ENCODE measurements around the gene CYP21A2.
"Not testable (repeated sequence)": the region's sequence is repeated elsewhere in the genome, so short reads cannot be mapped to it uniquely, and the experiment has no call there.

Gene CYP21A2

DNA sequence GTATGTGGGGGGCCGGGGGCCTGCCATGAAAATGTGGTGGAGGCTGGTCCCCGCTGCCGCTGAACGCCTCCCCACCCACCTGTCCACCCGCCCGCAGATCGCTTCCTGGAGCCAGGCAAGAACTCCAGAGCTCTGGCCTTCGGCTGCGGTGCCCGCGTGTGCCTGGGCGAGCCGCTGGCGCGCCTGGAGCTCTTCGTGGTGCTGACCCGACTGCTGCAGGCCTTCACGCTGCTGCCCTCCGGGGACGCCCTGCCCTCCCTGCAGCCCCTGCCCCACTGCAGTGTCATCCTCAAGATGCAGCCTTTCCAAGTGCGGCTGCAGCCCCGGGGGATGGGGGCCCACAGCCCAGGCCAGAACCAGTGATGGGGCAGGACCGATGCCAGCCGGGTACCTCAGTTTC, 30.2 kb upstream of the CYP21A2 start:
- not testable (repeated sequence) for H3K4me3 ChIP-seq (ENCODE audit: low read length); H3K4me1 ChIP-seq (ENCODE audit: control insufficient read depth, low read depth, low read length); H3K9ac ChIP-seq (ENCODE audit: low read length); H3K9me3 ChIP-seq (ENCODE audit: control insufficient read depth, low read depth, low read length); H3K27ac ChIP-seq (ENCODE audit: low read length); H3K27me3 ChIP-seq (ENCODE audit: control insufficient read depth, insufficient read depth, low read length); H3K36me3 ChIP-seq (ENCODE audit: control insufficient read depth, low read depth, low read length)

DNA sequence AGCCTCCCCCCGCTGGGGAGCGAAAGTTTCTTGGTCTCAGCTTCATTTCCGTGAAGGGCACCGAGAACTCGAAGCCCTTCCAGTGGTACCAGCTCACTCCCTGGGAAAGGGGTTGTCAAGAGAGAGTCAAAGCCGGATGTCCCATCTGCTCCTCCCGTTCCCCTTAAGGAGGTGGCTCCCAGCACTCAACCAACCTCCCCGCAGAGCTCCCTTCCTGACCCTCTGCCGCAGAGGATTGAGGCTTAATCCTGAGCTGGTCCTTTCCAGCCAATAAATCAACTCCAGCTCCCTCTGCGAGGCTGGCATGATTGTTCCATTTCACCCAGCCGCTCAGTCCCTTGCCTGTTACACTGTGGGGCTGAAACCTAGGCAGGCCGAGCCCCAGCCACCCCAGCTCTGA, 29.6 kb upstream of the CYP21A2 start:
- H3K9me3 ChIP-seq (ENCODE audit: control insufficient read depth, low read depth, low read length); H3K27ac ChIP-seq (ENCODE audit: low read length); H3K9ac ChIP-seq (ENCODE audit: low read length); H3K4me1 ChIP-seq (ENCODE audit: control insufficient read depth, low read depth, low read length); H3K4me3 ChIP-seq (ENCODE audit: low read length); H3K36me3 ChIP-seq (ENCODE audit: control insufficient read depth, low read depth, low read length); H3K27me3 ChIP-seq (ENCODE audit: control insufficient read depth, insufficient read depth, low read length): not testable (repeated sequence)

DNA sequence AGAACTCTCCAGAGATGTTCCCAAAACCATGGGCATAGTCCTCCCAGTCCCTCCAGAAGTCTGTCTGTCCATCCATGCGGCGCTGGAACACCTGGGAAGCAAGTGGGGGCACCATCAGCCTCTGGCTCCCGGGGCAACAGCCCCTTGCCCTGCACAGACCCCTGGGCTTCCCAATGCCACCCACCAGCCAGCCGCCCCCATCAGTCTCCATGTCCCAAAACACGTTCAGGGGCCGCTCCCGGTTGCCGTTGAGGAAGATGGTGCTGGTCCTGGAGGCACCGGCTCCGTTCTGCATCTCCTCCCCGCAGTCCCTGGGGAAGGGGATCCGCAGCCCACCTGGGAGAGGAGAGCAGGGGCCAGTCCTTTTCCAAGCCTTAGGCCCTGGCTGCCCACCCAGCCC, 28.7 kb upstream of the CYP21A2 start:
- not testable (repeated sequence) for H3K27ac ChIP-seq (ENCODE audit: low read length); H3K27me3 ChIP-seq (ENCODE audit: control insufficient read depth, insufficient read depth, low read length); H3K4me1 ChIP-seq (ENCODE audit: control insufficient read depth, low read depth, low read length); H3K36me3 ChIP-seq (ENCODE audit: control insufficient read depth, low read depth, low read length); H3K9ac ChIP-seq (ENCODE audit: low read length); H3K4me3 ChIP-seq (ENCODE audit: low read length); H3K9me3 ChIP-seq (ENCODE audit: control insufficient read depth, low read depth, low read length)

DNA sequence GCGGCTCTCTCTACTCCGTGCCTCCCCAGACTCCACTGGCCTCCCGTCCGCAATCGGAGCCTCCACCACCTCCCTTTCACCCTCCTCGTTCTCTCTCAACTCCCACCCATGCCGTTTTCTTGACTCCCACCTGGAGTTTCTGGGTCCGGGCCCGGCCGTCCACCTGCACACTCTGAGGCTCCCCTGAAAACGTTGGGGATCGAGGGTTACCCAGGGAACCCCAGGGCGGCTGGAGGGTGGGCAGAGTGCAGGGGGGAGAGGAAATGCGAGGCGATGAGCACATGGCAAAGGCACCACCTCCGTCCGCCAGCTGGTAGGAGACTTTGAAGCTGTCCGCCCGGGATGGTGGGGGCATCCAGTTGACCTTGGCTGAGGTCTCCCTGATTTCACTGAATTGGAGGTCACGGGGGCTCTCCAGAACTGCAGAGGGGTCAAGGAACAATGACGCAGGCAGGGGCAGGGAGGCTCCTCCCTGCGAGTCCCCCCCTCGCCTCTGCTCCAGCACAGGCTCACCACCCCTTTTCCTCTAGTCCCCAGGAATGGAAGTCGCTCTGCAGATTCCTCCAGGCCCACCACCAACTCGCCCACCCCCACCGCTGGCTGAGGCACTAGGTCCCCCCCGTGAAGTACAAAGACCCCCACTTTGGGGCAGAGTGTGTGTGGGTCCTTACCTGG, 27.2 kb upstream of the CYP21A2 start:
- not testable (repeated sequence) for H3K27me3 ChIP-seq (ENCODE audit: control insufficient read depth, insufficient read depth, low read length); H3K9ac ChIP-seq (ENCODE audit: low read length)

DNA sequence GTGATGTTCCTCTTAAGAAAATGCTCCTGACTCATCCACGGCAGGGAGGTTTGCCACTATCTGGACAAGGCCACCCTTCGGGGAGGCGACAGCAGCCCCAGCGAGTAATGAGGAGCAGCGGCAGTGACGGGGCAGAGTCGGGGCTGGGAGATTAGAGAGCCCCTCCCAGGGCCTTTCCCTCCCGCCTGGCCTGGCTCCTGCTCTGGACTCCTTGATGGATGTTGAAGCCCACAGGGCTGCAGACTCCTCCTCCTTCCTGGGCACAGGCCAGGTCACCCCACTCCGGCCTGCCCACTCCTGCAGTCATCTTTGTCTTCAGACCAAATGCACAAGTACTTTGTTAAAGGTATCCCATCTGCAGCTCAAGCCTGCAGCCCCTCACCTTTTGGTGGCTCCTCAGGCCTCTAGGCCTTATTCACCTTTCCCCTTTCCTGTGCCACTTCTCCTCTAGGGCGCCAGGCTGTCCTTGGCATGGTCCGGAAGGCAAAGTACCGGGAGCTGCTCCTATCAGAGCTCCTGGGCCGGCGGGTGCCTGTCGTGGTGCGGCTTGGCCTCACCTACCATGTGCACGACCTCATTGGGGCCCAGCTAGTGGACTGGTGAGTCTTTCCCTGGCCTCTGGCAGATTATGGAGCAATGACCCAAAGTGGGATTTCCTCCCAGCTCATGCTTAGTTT, 25.1 kb upstream of the CYP21A2 start:
- not testable (repeated sequence) for H3K4me3 ChIP-seq (ENCODE audit: low read length); H3K36me3 ChIP-seq (ENCODE audit: control insufficient read depth, low read depth, low read length); H3K27me3 ChIP-seq (ENCODE audit: control insufficient read depth, insufficient read depth, low read length)

More for the DNA sequence above, 27.2 kb upstream of the CYP21A2 start:
- H3K27ac ChIP-seq (ENCODE audit: low read length); H3K4me3 ChIP-seq (ENCODE audit: low read length); H3K4me1 ChIP-seq (ENCODE audit: control insufficient read depth, low read depth, low read length); H3K36me3 ChIP-seq (ENCODE audit: control insufficient read depth, low read depth, low read length); H3K9me3 ChIP-seq (ENCODE audit: control insufficient read depth, low read depth, low read length): not testable (repeated sequence)

DNA sequence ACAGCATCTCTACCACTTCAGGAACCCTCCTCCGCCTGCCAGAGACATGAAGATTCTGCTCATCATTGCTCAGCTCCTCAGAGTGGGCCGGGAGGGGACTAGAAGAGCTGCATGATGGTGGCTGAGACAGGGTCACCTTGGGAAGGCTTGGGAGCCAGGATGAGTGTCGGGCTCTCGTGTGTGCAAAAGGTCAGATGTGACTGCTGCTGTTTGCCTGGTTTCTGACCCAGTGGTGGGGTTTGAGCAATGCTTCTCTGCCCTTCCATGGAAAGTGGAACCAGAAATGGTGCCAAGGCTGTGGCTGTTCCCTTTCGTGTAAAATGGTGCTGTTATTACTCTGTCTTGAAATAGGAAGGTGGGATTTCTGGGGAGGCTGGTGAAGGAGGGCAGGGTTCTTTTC, 24.5 kb upstream of the CYP21A2 start:
- H3K9ac ChIP-seq (ENCODE audit: low read length); H3K27ac ChIP-seq (ENCODE audit: low read length); H3K27me3 ChIP-seq (ENCODE audit: control insufficient read depth, insufficient read depth, low read length); H3K36me3 ChIP-seq (ENCODE audit: control insufficient read depth, low read depth, low read length); H3K4me1 ChIP-seq (ENCODE audit: control insufficient read depth, low read depth, low read length); H3K4me3 ChIP-seq (ENCODE audit: low read length); H3K9me3 ChIP-seq (ENCODE audit: control insufficient read depth, low read depth, low read length): not testable (repeated sequence)

More for the DNA sequence above, 25.1 kb upstream of the CYP21A2 start:
- not testable (repeated sequence) for H3K4me1 ChIP-seq (ENCODE audit: control insufficient read depth, low read depth, low read length); H3K9ac ChIP-seq (ENCODE audit: low read length); H3K27ac ChIP-seq (ENCODE audit: low read length); H3K9me3 ChIP-seq (ENCODE audit: control insufficient read depth, low read depth, low read length)

DNA sequence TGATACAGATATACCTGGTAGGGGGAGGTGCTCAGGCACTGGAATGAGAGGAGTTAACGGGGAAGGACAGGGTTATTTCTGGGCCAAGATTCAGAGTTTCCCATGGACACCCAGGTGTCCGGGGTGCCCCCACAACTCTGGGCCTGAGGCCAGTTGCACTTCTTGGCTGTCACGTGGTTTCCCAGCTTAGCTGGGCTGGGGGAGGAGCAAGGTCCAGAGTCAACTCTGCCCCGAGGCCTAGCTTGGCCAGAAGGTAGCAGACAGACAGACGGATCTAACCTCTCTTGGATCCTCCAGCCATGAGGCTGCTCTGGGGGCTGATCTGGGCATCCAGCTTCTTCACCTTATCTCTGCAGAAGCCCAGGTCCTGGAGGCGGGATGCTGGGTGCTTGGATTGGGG, 23.7 kb upstream of the CYP21A2 start, which contains the start of gene C4B:
C4B (plus strand) TSS at position 249 of the 400 bp plus-strand sequence; CDS start at position 300, 51 bp downstream.
- H3K4me1 ChIP-seq (ENCODE audit: control insufficient read depth, low read depth, low read length); H3K27ac ChIP-seq (ENCODE audit: low read length); H3K36me3 ChIP-seq (ENCODE audit: control insufficient read depth, low read depth, low read length); H3K9me3 ChIP-seq (ENCODE audit: control insufficient read depth, low read depth, low read length); H3K4me3 ChIP-seq (ENCODE audit: low read length); H3K9ac ChIP-seq (ENCODE audit: low read length); H3K27me3 ChIP-seq (ENCODE audit: control insufficient read depth, insufficient read depth, low read length): not testable (repeated sequence)

DNA sequence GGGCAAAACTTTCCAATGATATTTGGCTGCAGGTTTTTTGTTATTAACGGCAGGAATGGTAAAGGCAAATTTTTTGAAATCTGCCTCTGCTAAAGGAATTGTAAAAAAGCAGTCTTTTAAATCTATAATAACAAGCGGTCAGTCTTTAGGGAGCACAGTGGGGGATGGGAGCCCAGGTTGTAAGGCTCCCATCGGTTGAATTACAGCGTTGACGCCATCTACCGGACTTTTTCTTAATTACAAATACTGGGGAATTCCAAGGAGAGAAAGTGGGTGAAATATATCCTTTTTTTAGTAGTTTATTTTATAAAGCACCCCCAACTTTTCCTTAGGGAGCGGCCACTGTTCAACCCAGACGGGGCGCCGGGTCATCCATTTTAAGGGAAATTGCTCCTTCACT, 16.1 kb upstream of the CYP21A2 start:
- not testable (repeated sequence) for H3K27ac ChIP-seq (ENCODE audit: low read length); H3K27me3 ChIP-seq (ENCODE audit: control insufficient read depth, insufficient read depth, low read length); H3K36me3 ChIP-seq (ENCODE audit: control insufficient read depth, low read depth, low read length); H3K4me3 ChIP-seq (ENCODE audit: low read length); H3K4me1 ChIP-seq (ENCODE audit: control insufficient read depth, low read depth, low read length); H3K9ac ChIP-seq (ENCODE audit: low read length); H3K9me3 ChIP-seq (ENCODE audit: control insufficient read depth, low read depth, low read length)

DNA sequence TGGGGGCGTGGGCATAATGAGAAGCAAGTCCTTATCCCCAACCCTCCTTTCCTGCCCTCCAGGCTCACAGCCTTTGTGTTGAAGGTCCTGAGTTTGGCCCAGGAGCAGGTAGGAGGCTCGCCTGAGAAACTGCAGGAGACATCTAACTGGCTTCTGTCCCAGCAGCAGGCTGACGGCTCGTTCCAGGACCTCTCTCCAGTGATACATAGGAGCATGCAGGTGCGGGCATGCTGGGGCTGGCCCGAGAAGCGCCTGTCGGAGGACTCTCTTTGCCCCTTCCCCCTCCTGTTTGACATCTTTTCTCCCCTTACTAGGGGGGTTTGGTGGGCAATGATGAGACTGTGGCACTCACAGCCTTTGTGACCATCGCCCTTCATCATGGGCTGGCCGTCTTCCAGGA, 9.6 kb upstream of the CYP21A2 start:
- not testable (repeated sequence) for H3K36me3 ChIP-seq (ENCODE audit: control insufficient read depth, low read depth, low read length); H3K4me1 ChIP-seq (ENCODE audit: control insufficient read depth, low read depth, low read length); H3K27ac ChIP-seq (ENCODE audit: low read length); H3K9ac ChIP-seq (ENCODE audit: low read length); H3K27me3 ChIP-seq (ENCODE audit: control insufficient read depth, insufficient read depth, low read length); H3K4me3 ChIP-seq (ENCODE audit: low read length); H3K9me3 ChIP-seq (ENCODE audit: control insufficient read depth, low read depth, low read length)

DNA sequence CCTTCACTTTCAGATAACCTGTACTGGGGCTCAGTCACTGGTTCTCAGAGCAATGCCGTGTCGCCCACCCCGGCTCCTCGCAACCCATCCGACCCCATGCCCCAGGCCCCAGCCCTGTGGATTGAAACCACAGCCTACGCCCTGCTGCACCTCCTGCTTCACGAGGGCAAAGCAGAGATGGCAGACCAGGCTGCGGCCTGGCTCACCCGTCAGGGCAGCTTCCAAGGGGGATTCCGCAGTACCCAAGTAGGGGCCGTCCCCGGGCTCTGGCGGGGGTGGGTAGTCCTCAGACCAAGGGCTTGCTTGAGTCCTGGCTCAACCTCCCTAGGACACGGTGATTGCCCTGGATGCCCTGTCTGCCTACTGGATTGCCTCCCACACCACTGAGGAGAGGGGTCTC, 8.7 kb upstream of the CYP21A2 start:
- H3K4me1 ChIP-seq (ENCODE audit: control insufficient read depth, low read depth, low read length): not testable (repeated sequence)

DNA sequence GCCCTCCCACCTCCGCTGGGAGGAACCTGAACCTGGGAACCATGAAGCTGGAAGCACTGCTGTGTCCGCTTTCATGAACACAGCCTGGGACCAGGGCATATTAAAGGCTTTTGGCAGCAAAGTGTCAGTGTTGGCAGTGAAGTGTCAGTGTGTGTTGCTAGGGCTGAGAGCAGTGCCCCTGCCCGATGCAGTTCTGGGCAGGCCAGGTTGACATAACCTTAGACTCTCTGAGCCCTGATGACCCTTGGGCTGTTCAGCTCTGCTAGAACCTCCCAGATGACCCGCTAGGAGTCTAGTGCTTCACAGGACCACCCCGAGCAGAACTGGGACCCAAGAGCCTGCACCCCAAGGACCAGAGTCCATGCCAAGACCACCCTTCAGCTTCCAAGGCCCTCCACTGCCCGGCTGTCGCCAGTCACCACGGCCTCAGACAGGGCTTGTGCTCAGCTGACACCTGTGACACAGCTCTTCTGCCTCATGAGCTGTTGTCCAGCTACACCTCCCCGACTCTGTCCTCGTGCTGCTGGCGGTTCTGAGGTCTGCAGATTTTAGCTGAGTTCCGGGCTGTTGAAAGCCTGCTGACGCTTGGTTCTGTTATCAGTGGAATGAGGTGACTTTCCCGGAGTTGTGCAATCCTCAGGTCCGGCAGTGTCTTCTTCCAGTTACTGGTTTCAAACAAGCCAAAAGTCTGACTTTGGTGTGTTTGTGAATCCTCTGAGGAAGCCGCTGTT, 2.8 kb upstream of the CYP21A2 start:
- not testable (repeated sequence) for H3K9me3 ChIP-seq (ENCODE audit: control insufficient read depth, low read depth, low read length); H3K27ac ChIP-seq (ENCODE audit: low read length); H3K36me3 ChIP-seq (ENCODE audit: control insufficient read depth, low read depth, low read length); H3K4me3 ChIP-seq (ENCODE audit: low read length); H3K9ac ChIP-seq (ENCODE audit: low read length); H3K27me3 ChIP-seq (ENCODE audit: control insufficient read depth, insufficient read depth, low read length); H3K4me1 ChIP-seq (ENCODE audit: control insufficient read depth, low read depth, low read length)

More for the DNA sequence above, 8.7 kb upstream of the CYP21A2 start:
- H3K36me3 ChIP-seq (ENCODE audit: control insufficient read depth, low read depth, low read length); H3K4me3 ChIP-seq (ENCODE audit: low read length); H3K9ac ChIP-seq (ENCODE audit: low read length); H3K9me3 ChIP-seq (ENCODE audit: control insufficient read depth, low read depth, low read length); H3K27ac ChIP-seq (ENCODE audit: low read length); H3K27me3 ChIP-seq (ENCODE audit: control insufficient read depth, insufficient read depth, low read length): not testable (repeated sequence)

DNA sequence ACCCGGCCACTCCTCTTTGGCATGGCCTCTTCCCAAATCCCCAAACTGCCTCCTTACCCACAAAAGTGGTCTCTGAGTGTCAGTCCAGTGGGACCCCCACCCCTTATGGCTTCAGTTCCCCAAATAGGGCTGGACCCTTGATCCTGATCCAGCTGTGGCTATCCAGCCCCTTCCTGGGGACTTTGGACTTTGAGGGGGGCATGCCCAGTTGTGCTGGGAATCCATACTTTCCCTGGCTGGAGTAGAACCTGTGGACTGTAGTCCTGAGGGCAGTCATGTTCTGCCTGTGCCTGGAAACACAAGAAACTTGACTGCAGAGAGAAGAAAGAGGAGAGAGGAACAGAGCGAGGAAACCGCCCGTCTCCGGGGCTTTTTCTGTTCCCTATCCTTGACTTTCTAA, 1.1 kb upstream of the CYP21A2 start:
- not testable (repeated sequence) for H3K27me3 ChIP-seq (ENCODE audit: control insufficient read depth, insufficient read depth, low read length); H3K27ac ChIP-seq (ENCODE audit: low read length); H3K4me1 ChIP-seq (ENCODE audit: control insufficient read depth, low read depth, low read length); H3K9ac ChIP-seq (ENCODE audit: low read length); H3K36me3 ChIP-seq (ENCODE audit: control insufficient read depth, low read depth, low read length); H3K9me3 ChIP-seq (ENCODE audit: control insufficient read depth, low read depth, low read length); H3K4me3 ChIP-seq (ENCODE audit: low read length)

Measured in iPS-18a (cell line).